ENCODE data around the gene RPP38. TPM values are rescaled to one million over a fixed set of nuclear protein-coding genes. Genes with fewer than 3 reads are reported as not detected.

RPP38 gene, protein sequence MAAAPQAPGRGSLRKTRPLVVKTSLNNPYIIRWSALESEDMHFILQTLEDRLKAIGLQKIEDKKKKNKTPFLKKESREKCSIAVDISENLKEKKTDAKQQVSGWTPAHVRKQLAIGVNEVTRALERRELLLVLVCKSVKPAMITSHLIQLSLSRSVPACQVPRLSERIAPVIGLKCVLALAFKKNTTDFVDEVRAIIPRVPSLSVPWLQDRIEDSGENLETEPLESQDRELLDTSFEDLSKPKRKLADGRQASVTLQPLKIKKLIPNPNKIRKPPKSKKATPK
- 10 to 100 TPM in 3 of 4 donors, 1 to 10 TPM in 1; 9.4 to 15.4 (median 12.1) TPM for total RNA-seq

DNA sequence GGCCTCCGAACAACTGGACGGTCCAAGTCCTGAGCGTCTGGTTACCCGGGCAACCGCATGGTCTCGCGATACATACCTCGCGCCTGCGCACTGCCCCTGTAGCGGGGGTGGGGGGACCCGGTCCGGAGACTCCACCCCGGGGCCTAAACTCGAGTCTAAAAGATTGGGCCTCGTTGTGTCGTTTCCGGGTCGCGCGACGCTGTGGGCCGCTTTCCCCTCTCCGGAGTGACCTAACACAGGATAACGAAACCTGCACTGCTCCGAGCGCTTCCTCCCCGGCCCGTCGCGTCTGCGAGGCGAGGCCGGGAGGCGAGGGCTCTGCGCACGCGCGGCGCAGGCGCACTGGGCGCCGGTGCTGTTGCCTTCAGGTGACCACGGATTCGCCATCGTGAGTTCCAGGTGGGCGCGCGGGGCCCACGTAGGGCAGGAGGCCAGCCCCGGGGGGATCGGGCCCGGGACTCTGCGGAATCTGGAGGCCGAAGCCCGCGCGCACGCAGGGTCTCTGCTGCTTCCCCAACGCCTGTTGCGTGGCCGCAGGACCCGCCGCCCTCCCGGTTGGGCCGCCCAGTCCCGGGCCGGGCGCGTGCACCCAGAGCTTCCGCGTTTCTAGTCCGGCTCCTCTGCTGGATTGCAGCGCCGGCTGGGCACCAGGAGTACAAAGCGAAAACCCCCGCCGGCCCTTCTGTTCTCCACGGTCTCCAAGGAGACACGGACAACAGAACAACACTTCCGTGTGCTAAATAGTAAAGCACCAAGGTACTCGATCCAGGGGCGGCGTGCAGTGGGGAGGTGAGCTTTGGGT is at the start of gene RPP38:
RPP38 (plus strand) TSS at position 345 of the 802 bp plus-strand sequence. CDS start 5,960 bp downstream, outside the sequence.
- DNase-seq (ENCODE audit: low spot score): peak; percentile 97
- TF ChIP-seq, protein P1, sequence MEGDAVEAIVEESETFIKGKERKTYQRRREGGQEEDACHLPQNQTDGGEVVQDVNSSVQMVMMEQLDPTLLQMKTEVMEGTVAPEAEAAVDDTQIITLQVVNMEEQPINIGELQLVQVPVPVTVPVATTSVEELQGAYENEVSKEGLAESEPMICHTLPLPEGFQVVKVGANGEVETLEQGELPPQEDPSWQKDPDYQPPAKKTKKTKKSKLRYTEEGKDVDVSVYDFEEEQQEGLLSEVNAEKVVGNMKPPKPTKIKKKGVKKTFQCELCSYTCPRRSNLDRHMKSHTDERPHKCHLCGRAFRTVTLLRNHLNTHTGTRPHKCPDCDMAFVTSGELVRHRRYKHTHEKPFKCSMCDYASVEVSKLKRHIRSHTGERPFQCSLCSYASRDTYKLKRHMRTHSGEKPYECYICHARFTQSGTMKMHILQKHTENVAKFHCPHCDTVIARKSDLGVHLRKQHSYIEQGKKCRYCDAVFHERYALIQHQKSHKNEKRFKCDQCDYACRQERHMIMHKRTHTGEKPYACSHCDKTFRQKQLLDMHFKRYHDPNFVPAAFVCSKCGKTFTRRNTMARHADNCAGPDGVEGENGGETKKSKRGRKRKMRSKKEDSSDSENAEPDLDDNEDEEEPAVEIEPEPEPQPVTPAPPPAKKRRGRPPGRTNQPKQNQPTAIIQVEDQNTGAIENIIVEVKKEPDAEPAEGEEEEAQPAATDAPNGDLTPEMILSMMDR (IDR thresholded peaks at IDR 0.05): no peak
- peak; percentile 99 for ATAC-seq (ENCODE audit: low FRiP score)

DNA sequence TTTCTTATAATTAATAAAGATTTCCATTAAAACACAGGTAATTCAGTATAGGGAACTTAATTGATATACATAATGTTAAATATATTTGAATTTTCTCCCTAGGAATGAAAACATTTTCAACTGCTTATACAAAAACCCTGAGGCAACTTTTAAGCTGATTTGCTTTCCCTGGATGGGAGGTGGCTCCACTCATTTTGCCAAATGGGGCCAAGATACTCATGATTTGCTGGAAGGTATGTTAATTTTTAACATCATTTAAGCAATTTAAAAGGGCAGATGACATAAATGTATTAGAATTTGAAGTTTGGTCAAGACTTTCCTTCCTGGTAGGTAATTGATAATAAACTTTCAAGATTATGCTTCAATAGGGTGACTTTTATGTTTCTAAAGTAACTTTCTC is 47.6 kb upstream of the RPP38 start:
- TF ChIP-seq, protein P1 (IDR thresholded peaks at IDR 0.05): no peak
- ATAC-seq (ENCODE audit: low FRiP score) (no peak), DNase-seq (ENCODE audit: low spot score) (no peak)

DNA sequence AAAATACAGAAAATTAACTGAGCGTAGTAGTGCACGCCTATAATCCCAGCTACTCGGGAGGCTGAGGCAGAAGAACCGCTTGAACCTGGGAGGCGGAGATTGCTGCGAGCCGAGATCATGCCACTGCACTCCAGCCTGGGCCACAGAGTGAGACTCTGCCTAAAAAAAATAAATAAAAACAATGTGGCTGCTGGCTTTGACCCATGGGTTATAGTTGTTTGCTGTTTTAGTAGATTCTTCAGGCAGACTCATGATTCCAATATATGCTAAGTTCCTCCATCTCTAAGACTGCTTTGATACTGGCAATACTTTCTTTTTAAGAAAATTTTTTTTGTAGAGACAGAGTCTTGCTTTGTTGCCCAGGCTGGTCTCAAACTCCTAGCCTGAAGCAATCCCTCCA is 45.0 kb upstream of the RPP38 start:
- TF ChIP-seq, protein P1 (IDR thresholded peaks at IDR 0.05): no peak
- no peak for ATAC-seq (ENCODE audit: low FRiP score)
- no peak for DNase-seq (ENCODE audit: low spot score)

DNA sequence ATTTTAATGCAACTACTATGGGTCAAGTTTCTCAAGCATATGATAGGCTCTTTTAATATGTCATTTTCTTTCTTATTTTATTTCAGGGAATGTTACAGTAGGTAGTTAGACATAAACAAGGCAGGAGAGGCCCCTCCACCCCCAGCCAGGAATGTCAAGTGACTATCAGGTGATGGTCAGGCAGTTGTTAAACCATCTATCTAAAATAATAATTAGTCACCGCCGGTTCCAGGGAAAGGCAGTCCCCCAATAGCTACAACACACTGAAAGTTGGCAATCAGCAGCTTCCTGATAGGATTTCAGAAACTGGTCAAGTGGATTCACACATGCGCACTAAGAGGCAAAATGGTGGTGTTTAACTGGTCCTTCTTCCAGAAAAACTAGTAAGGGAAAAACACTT is 44.1 kb upstream of the RPP38 start:
- TF ChIP-seq, protein P1 (IDR thresholded peaks at IDR 0.05): no peak
- DNase-seq (ENCODE audit: low spot score) (no peak), ATAC-seq (ENCODE audit: low FRiP score) (no peak)

DNA sequence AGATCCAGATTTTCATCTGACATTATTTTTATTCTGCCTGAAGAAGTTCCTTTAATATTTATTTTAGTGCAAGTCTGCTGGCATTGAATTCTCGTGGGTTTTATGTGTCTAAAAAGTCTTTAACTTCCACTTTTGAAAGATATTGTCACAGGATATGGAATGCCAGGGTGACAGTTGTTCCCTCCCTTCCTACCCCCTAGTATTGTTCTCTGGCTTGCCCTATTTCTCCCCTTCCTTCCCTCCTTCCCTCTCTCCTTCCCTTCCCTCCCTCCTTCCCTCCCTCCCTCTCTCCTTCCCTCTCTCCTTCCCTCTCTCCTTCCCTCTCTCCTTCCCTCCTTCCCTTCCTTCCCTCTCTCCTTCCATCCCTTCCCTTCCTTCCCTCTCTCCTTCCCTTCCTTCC is 38.5 kb upstream of the RPP38 start:
- no peak for ATAC-seq (ENCODE audit: low FRiP score)
- TF ChIP-seq, protein P1 (IDR thresholded peaks at IDR 0.05): no peak
- no peak for DNase-seq (ENCODE audit: low spot score)

DNA sequence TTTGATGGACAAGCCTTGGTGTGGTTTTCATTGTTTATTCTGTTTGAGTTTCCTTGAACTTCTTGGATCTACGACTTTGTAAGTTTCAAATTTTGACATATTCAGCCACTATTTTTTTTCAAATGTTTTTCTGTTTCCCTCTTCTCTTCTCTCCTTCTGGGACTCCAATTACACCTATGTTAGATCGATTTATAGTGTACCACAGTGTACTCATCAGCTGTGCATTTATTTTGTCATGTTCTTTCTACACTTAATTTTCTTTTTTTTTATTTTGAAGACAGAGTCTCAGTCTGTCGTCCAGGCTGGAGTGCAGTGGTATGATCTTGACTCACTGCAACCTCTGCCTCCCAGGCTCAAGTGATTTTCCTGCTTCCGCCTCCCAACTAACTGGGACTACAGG is 37.2 kb upstream of the RPP38 start:
- DNase-seq (ENCODE audit: low spot score) (no peak), ATAC-seq (ENCODE audit: low FRiP score) (no peak)
- TF ChIP-seq, protein P1 (IDR thresholded peaks at IDR 0.05): no peak
